ENCODE results near the gene TM9SF3.

GRCh38 chr10:96608805-96609204, 22.0 kb upstream of the TM9SF3 start:
- TF ChIP-seq POLR2A (IDR thresholded peaks at IDR 0.05), result no peak
- TF ChIP-seq CTCF (IDR thresholded peaks at IDR 0.05), result no peak
- TF ChIP-seq EP300 (IDR thresholded peaks at IDR 0.05), result no peak
- no peak for TF ChIP-seq POLR2AphosphoS5 (IDR thresholded peaks at IDR 0.05)
